Central memory CD8-positive, alpha-beta T cell (primary cell): ENCODE data around the gene CRELD2.

Source experiments
- ATAC-seq: fragments of 150-1000 bp; cut with Tn5 transposase; replicated peaks from 2 replicates; pipeline ENCODE4 v1.10.0; 2022; ENCODE audit warnings: mild to moderate bottlenecking, moderate FRiP score, moderate number of reproducible peaks; ENCODE audit not compliant: poor library complexity, severe bottlenecking; ENCODE audit errors: extremely low read depth
- DNase-seq, 2 donors: peaks; one replicate each; pipeline ENCODE4 v3.0.0; 2021; ENCODE audit warnings: low spot score in 2 of 2
- H3K27ac Mint-ChIP-seq: one replicate; pipeline ENCODE4 v1.8.0; 2022; ENCODE audit warnings: low read depth, mild to moderate bottlenecking, moderate library complexity, mixed read lengths
- H3K27me3 Mint-ChIP-seq: one replicate; pipeline ENCODE4 v1.8.0; 2022; ENCODE audit warnings: mixed read lengths
- H3K36me3 Mint-ChIP-seq: one replicate; pipeline ENCODE4 v1.8.0; 2022; ENCODE audit warnings: mild to moderate bottlenecking, moderate library complexity, mixed read lengths; ENCODE audit not compliant: insufficient read depth
- H3K4me1 Mint-ChIP-seq: one replicate; pipeline ENCODE4 v1.8.0; 2022; ENCODE audit warnings: mixed read lengths
- H3K4me3 Mint-ChIP-seq: one replicate; pipeline ENCODE4 v1.8.0; 2022; ENCODE audit warnings: mild to moderate bottlenecking, moderate library complexity, mixed read lengths
- H3K9me3 Mint-ChIP-seq: one replicate; pipeline ENCODE4 v1.8.0; 2022; ENCODE audit warnings: mixed read lengths

Gene CRELD2, protein sequence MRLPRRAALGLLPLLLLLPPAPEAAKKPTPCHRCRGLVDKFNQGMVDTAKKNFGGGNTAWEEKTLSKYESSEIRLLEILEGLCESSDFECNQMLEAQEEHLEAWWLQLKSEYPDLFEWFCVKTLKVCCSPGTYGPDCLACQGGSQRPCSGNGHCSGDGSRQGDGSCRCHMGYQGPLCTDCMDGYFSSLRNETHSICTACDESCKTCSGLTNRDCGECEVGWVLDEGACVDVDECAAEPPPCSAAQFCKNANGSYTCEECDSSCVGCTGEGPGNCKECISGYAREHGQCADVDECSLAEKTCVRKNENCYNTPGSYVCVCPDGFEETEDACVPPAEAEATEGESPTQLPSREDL

DNA sequence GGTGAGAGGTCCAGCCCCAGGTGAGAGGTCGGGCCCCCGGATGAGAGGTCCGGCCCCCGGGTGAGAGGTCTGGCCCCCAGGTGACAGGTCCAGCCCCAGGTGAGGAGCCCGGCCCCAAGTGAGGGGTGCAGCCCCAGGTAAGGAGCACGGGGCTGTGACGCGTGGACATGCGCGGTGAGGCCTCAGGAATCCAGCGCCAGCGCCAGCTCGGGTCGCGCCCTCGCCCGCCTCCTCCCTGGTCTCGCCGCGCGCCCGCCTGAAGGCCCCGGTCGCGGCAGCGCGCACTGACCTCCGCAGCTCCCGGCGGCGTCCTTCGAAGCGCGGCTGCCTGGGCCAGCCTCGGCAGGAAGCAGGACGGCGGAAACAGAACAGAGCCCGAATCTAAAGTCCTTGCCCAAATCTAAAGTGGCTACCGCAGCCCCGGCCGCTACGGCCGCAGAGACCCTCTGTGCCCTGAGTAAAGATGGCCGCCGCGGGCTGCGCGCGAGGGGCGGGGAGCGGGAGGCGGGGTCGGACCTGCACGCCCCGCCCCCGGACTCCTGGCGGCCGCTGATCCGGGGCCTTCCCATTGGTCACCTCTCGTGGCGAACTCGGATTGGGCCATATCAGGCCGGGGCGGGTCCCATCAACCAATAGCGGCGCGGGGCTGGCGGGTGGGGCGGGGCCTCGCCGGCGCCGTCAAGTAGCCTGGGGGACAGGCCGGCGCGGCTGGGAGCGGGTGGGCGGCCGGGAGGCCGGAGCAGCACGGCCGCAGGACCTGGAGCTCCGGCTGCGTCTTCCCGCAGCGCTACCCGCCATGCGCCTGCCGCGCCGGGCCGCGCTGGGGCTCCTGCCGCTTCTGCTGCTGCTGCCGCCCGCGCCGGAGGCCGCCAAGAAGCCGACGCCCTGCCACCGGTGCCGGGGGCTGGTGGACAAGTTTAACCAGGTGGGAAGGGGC is at the start of gene CRELD2, which contains the start of gene ALG12:
Gene CRELD2, plus strand, starts transcription at position 661 of the 937 bp plus-strand sequence. Its CDS starts 136 bp downstream, at position 797.
Gene ALG12, minus strand, starts transcription at position 465 of the 937 bp plus-strand sequence. CDS start 4,673 bp downstream, outside the sequence.
- DNase-seq (peak; percentile 91 to 94), ATAC-seq (peak; percentile 96)
- Mint-ChIP-seq H3K27ac (peak within 1 kb of the TSS; percentile 64), H3K4me3 (peak within 1 kb of the TSS; percentile 80), H3K9me3 (no peaks in the 10 kb centered on the region), H3K4me1 (peaks cover 22% of the 10 kb centered on the region), H3K27me3 (no peaks in the 10 kb centered on the region), H3K36me3 (peaks cover 17% of the 10 kb centered on the region)

DNA sequence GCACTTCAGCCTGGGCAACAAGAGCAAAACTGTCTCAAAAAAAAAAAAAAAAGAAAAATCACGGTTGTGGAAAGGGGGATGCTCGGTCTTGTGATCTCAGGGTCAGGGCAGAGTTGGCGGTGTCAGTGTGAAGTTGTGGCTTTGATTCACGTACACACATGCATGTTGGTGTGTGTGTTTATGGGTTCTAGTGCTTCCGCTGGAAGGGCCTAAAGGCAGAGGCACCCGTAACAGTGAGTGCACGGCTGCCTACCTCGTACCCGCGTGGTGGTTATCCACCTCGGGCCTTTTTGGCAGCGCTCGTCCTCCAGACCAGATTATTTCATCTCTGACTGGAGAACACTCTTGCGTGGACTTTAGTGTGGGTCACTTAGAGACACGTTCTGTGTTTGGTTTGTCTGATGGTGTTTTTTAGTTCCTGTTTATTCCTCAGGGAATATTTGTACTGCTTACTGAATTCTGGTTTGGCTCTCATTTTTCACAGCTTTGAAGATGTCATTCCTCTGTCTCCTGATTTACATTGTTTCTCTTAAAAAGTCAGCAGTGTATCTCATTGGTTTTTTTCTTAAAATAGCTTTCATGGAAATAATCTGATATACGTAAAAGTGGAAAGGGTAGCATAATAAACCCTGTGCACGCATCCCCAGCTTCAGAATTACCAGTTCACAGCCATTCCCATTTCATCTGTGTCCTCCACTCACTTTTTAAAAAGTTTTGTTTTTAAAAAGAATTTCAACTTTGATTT is 49.2 kb upstream of the CRELD2 start:
- no peak for DNase-seq
- H3K36me3 Mint-ChIP-seq, result peaks cover 21% of the 10 kb centered on the region
- peak overlapping the region; percentile 92 for H3K27ac Mint-ChIP-seq
- peaks cover 13% of the 10 kb centered on the region for H3K9me3 Mint-ChIP-seq
- peaks cover 76% of the 10 kb centered on the region for H3K4me1 Mint-ChIP-seq
- ATAC-seq, result no peak
- no peaks in the 10 kb centered on the region for H3K27me3 Mint-ChIP-seq
- H3K4me3 Mint-ChIP-seq, result peak overlapping the region; percentile 63

DNA sequence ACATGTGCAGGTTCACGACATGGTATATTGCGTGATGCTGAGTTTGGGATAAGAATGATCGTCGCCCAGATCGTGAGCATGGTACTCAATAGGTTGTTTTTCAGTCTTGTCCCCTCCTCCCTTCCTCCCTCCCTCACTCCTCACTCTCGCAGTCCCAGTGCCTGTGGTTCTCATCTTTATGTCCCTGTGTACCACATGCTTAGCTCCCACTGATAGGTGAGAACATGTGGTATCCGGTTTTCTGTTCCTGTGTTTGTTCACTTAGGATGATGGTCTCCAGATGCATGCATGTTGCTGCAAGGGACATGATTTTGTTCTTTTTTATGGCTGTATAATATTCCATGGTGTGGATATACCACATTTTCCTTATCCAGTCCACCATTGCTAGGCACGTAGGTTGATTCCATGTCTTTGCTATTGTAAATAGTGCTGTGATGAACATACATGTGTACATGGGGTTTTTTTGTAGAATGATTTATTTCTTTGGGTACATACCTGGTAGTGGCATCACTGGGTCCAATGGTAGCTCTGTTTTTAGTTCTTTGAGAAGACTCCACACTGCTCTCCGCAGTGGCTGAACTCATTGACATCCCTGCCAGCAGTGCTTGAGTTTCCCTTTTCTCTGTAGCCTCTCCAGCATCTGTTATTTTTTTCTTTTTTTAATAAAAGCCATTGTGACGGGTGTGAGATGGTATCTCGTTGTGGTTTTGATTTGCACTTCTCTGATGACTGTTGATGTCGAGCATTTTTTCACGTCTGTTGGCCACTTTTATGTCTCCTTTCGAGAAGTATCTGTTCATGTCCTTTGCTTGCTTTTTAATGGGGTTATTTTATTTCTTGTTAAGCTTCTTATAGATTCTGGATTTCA is 48.4 kb upstream of the CRELD2 start:
- Mint-ChIP-seq H3K27ac (peak overlapping the region; percentile 92), H3K4me3 (peak overlapping the region; percentile 63), H3K27me3 (no peaks in the 10 kb centered on the region), H3K9me3 (peaks cover 13% of the 10 kb centered on the region), H3K36me3 (peaks cover 23% of the 10 kb centered on the region), H3K4me1 (peaks cover 78% of the 10 kb centered on the region)
- peak; percentile 67 for ATAC-seq
- DNase-seq, result peak in 1 of 2 donors; percentile 54

DNA sequence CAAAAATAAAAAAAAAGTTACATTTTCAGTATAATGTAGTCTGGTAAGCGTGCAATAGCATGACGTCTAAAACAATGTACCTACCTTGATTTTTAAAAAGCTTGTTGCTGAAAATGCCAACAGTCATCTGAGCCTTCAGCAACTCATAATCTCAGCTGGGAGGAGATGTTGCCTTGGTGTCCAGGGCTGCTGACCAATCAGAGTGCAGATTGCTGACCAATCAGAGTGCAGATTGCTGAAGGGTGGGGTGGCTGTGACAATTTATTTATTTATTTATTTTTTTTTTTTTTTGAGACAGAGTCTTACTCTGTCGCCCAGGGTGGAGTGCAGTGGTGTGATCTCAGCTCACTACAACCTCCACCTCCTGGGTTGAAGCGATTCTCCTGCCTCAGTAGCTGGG is 47.0 kb upstream of the CRELD2 start:
- H3K4me1 Mint-ChIP-seq, result peaks cover 76% of the 10 kb centered on the region
- peaks cover 25% of the 10 kb centered on the region for H3K36me3 Mint-ChIP-seq
- H3K27ac Mint-ChIP-seq, result no peak overlapping the region
- no peak for ATAC-seq
- H3K4me3 Mint-ChIP-seq, result no peak overlapping the region
- DNase-seq, result no peak
- no peaks in the 10 kb centered on the region for H3K27me3 Mint-ChIP-seq
- H3K9me3 Mint-ChIP-seq, result peaks cover 13% of the 10 kb centered on the region

DNA sequence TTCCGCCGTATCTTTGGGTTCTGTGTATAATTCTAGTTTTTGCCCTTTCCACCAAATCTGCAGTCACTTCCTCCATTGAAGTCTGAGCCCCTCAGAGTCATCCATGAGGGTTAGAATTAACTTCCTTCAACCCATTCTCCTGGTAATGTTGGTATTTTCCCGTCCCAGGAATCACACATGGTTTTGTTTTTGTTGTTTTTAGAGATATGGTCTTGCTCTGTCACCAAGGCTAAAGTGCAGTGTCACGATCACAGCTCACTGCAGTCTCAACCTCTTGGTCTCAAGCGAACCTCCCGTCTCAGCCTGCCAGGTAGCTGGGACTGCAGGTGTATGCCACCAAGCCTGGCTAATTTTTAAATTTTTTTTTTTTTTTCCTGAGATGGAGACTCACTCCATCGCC is 46.1 kb upstream of the CRELD2 start:
- peak overlapping the region; percentile 68 for H3K27ac Mint-ChIP-seq
- ATAC-seq (no peak), DNase-seq (no peak)
- H3K27me3 Mint-ChIP-seq, result no peaks in the 10 kb centered on the region
- H3K4me3 Mint-ChIP-seq, result no peak overlapping the region
- H3K4me1 Mint-ChIP-seq, result peaks cover 69% of the 10 kb centered on the region
- H3K36me3 Mint-ChIP-seq, result peaks cover 25% of the 10 kb centered on the region
- H3K9me3 Mint-ChIP-seq, result peaks cover 13% of the 10 kb centered on the region

GRCh38 chr22:49873228-49873940 is 45.0 kb upstream of the CRELD2 start:
- no peak overlapping the region for H3K4me3 Mint-ChIP-seq
- H3K4me1 Mint-ChIP-seq, result peaks cover 61% of the 10 kb centered on the region
- peaks cover 26% of the 10 kb centered on the region for H3K36me3 Mint-ChIP-seq
- peaks cover 13% of the 10 kb centered on the region for H3K9me3 Mint-ChIP-seq
- H3K27ac Mint-ChIP-seq, result peak overlapping the region; percentile 68
- H3K27me3 Mint-ChIP-seq, result no peaks in the 10 kb centered on the region
- DNase-seq (no peak), ATAC-seq (no peak)

DNA sequence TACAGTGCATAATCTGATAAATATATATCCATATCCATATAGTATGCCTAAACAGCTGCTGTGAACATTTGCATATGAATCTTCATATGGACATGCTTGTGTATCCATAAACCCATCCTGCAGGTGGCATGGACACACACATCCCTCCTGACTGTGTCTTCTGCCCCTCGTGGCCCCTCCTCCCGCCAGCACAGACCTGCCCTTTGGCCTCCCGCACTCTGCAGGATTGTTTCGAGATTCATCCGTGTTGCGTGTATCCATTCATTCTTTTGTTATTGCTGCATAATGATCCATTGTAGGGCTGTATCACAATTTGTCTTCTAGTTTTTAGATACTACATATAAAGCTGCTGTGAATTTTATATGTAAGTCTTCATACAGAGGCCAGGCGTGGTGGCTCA is 40.8 kb upstream of the CRELD2 start:
- Mint-ChIP-seq H3K36me3 (peaks cover 13% of the 10 kb centered on the region), H3K4me3 (no peak overlapping the region), H3K27ac (peak overlapping the region; percentile 65)

GRCh38 chr22:49878206-49878605 is 40.2 kb upstream of the CRELD2 start:
- no peak overlapping the region for H3K4me3 Mint-ChIP-seq
- peaks cover 58% of the 10 kb centered on the region for H3K4me1 Mint-ChIP-seq
- DNase-seq, result no peak
- H3K9me3 Mint-ChIP-seq, result no peaks in the 10 kb centered on the region
- peaks cover 13% of the 10 kb centered on the region for H3K36me3 Mint-ChIP-seq
- ATAC-seq, result no peak
- no peaks in the 10 kb centered on the region for H3K27me3 Mint-ChIP-seq
- H3K27ac Mint-ChIP-seq, result peak overlapping the region; percentile 65

More for the DNA sequence above, 40.8 kb upstream of the CRELD2 start:
- no peak for ATAC-seq
- no peaks in the 10 kb centered on the region for H3K9me3 Mint-ChIP-seq
- no peak for DNase-seq
- H3K27me3 Mint-ChIP-seq, result no peaks in the 10 kb centered on the region
- H3K4me1 Mint-ChIP-seq, result peaks cover 56% of the 10 kb centered on the region

GRCh38 chr22:49879871-49880270 is 38.6 kb upstream of the CRELD2 start:
- H3K36me3 Mint-ChIP-seq, result peaks cover 12% of the 10 kb centered on the region

DNA sequence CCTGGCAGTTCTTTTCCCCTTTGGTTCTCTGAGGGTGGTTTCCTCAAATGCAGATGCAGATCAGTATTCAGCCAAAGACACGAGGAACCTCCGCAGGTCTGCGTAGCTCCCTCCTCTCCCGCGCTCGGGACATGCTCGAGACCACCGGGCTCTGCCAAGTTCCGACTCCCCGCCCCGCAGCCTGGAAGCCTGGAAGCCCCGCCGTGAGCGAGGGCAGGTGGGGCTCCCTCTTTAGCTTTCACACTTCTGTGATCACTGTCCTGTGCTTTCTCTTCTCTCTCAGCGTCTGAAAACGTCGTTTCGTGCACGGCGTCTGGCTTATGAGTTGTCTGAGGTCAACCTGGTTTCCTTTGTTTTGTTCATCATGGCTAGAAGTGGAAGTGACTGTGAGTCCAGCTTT is 38.2 kb upstream of the CRELD2 start:
- Mint-ChIP-seq H3K27ac (peak overlapping the region; percentile 89), H3K4me1 (peaks cover 53% of the 10 kb centered on the region), H3K9me3 (no peaks in the 10 kb centered on the region), H3K36me3 (peaks cover 15% of the 10 kb centered on the region), H3K27me3 (no peaks in the 10 kb centered on the region), H3K4me3 (peak overlapping the region; percentile 37)
- ATAC-seq (peak; percentile 68), DNase-seq (no peak)

More at GRCh38 chr22:49879871-49880270, 38.6 kb upstream of the CRELD2 start:
- Mint-ChIP-seq H3K4me3 (peak overlapping the region; percentile 37), H3K27me3 (no peaks in the 10 kb centered on the region), H3K4me1 (peaks cover 56% of the 10 kb centered on the region), H3K27ac (peak overlapping the region; percentile 89), H3K9me3 (no peaks in the 10 kb centered on the region)
- DNase-seq, result no peak
- ATAC-seq, result no peak

DNA sequence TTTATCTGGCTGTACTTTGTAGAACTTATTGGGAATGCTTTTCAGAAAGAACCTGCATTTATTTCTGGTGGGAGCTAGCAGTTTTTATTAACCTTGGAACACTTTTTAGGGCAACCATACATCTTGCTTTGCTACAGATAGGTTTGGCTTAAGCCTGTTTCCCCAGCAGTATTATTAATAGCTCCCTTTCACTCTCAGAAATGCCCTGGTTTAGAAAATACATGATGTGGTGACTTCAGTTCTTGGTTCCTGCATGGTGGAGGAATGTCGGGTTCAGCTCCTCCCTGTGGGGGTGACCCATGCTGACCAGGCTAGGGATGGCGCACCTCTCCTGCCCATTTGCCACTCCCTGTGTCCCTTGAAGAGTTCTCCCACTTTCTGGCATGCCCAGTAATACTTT is 36.6 kb upstream of the CRELD2 start:
- Mint-ChIP-seq H3K36me3 (peaks cover 20% of the 10 kb centered on the region), H3K9me3 (no peaks in the 10 kb centered on the region)

More for the DNA sequence above, 36.6 kb upstream of the CRELD2 start:
- no peak for DNase-seq
- Mint-ChIP-seq H3K4me3 (no peak overlapping the region), H3K27ac (peak overlapping the region; percentile 22), H3K27me3 (no peaks in the 10 kb centered on the region), H3K4me1 (peaks cover 46% of the 10 kb centered on the region)
- ATAC-seq, result no peak
